ENCODE data around the gene CLN6.

Gene CLN6

GRCh38 chr15:68275165-68275746 is 45.7 kb upstream of the CLN6 start:
- TF ChIP-seq CTCF (IDR thresholded peaks at IDR 0.05; ENCODE audit: control insufficient read depth, insufficient read depth, low read depth, low read length, missing control alignments), result no peak
- no peak overlapping the region for H3K4me3 ChIP-seq (ENCODE audit: control insufficient read depth, low read depth, low read length)
- no peak for DNase-seq (ENCODE audit: low read depth)

GRCh38 chr15:68274201-68274848 is 44.8 kb upstream of the CLN6 start:
- no peak for TF ChIP-seq CTCF (IDR thresholded peaks at IDR 0.05; ENCODE audit: control insufficient read depth, insufficient read depth, low read depth, low read length, missing control alignments)
- no peak overlapping the region for H3K4me3 ChIP-seq (ENCODE audit: control insufficient read depth, low read depth, low read length)
- DNase-seq (ENCODE audit: low read depth), result no peak

- TF ChIP-seq CTCF (IDR thresholded peaks at IDR 0.05; ENCODE audit: control insufficient read depth, insufficient read depth, low read depth, low read length, missing control alignments), result no peak
- H3K4me3 ChIP-seq (ENCODE audit: control insufficient read depth, low read depth, low read length), result no peak overlapping the region
- DNase-seq (ENCODE audit: low read depth), result no peak
Observed at GRCh38 chr15:68272721-68273271, 43.3 kb upstream of the CLN6 start.

GRCh38 chr15:68271854-68272471 is 42.4 kb upstream of the CLN6 start:
- peak overlapping the region; percentile 21 for H3K4me3 ChIP-seq (ENCODE audit: control insufficient read depth, low read depth, low read length)
- TF ChIP-seq CTCF (IDR thresholded peaks at IDR 0.05; ENCODE audit: control insufficient read depth, insufficient read depth, low read depth, low read length, missing control alignments), result no peak
- DNase-seq (ENCODE audit: low read depth), result no peak

- TF ChIP-seq CTCF (IDR thresholded peaks at IDR 0.05; ENCODE audit: control insufficient read depth, insufficient read depth, low read depth, low read length, missing control alignments), result no peak
- DNase-seq (ENCODE audit: low read depth), result no peak
Observed at GRCh38 chr15:68268405-68268804, 38.9 kb upstream of the CLN6 start.

GRCh38 chr15:68265674-68266073 is 36.1 kb upstream of the CLN6 start:
- DNase-seq (ENCODE audit: low read depth), result no peak
- no peak for TF ChIP-seq CTCF (IDR thresholded peaks at IDR 0.05; ENCODE audit: control insufficient read depth, insufficient read depth, low read depth, low read length, missing control alignments)
- no peak overlapping the region for H3K4me3 ChIP-seq (ENCODE audit: control insufficient read depth, low read depth, low read length)

More at GRCh38 chr15:68268405-68268804, 38.9 kb upstream of the CLN6 start:
- no peak overlapping the region for H3K4me3 ChIP-seq (ENCODE audit: control insufficient read depth, low read depth, low read length)

Measured in AG09309 (cell line).